GM12873 (cell line): ENCODE data around the gene SLC25A1.

Experiments
- CTCF ChIP-seq: IDR thresholded peaks from 2 replicates; pipeline ENCODE4 v1.5.1; 2012; ENCODE audit warnings: low read depth, mild to moderate bottlenecking, moderate library complexity, low read length, control low read depth; ENCODE audit not compliant: insufficient read depth; ENCODE audit errors: missing control alignments

Gene SLC25A1

GRCh38 chr22:19197997-19198865 is 19.7 kb upstream of the SLC25A1 start:
- no peak for TF ChIP-seq CTCF

- no peak for TF ChIP-seq CTCF
Measured at GRCh38 chr22:19196841-19197612, 18.5 kb upstream of the SLC25A1 start.

GRCh38 chr22:19195796-19196731 is 17.5 kb upstream of the SLC25A1 start:
- no peak for TF ChIP-seq CTCF

GRCh38 chr22:19194766-19195536 is 16.4 kb upstream of the SLC25A1 start:
- no peak for TF ChIP-seq CTCF

GRCh38 chr22:19193879-19194278 is 15.3 kb upstream of the SLC25A1 start:
- no peak for TF ChIP-seq CTCF

- no peak for TF ChIP-seq CTCF
Measured at GRCh38 chr22:19187716-19188563, 9.4 kb upstream of the SLC25A1 start.
